ENCODE measurements around the gene MAGEA10.

DNA sequence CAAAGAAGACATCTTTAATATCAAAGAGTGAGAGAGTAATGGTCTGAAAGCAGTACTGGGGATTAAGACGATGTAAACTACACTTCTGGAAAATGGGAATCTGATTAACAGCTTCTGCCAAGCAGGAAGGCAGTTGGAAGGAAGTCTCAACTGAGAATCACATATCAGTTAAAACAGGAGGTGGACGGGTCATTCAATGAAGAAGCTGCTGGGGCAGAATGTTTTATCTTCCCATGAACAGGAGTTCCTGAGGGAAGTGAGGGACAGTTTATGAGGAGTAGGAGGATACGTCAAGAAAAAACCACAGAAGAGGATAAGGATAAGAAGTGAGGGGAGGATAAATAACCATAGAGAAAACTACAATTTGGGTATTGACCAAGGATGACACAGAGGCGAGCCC lies 38.7 kb upstream of the MAGEA10 start:
- TF ChIP-seq, protein P1, sequence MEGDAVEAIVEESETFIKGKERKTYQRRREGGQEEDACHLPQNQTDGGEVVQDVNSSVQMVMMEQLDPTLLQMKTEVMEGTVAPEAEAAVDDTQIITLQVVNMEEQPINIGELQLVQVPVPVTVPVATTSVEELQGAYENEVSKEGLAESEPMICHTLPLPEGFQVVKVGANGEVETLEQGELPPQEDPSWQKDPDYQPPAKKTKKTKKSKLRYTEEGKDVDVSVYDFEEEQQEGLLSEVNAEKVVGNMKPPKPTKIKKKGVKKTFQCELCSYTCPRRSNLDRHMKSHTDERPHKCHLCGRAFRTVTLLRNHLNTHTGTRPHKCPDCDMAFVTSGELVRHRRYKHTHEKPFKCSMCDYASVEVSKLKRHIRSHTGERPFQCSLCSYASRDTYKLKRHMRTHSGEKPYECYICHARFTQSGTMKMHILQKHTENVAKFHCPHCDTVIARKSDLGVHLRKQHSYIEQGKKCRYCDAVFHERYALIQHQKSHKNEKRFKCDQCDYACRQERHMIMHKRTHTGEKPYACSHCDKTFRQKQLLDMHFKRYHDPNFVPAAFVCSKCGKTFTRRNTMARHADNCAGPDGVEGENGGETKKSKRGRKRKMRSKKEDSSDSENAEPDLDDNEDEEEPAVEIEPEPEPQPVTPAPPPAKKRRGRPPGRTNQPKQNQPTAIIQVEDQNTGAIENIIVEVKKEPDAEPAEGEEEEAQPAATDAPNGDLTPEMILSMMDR (IDR thresholded peaks at IDR 0.05) = no peak
- no peak for TF ChIP-seq POLR2A (IDR thresholded peaks at IDR 0.05)
- no peak for TF ChIP-seq POLR2AphosphoS5 (IDR thresholded peaks at IDR 0.05)
